Left cardiac atrium (tissue), 4 donors: ENCODE results near the gene BEST1. TPM values are rescaled to one million over a fixed set of nuclear protein-coding genes. Genes with fewer than 3 reads are reported as not detected.
A peak's percentile ranks its signal among the peaks of the same experiment; 100 is the strongest.
"Not testable (repeated sequence)": the region's sequence is repeated elsewhere in the genome, so short reads cannot be mapped to it uniquely, and the experiment has no call there.

ENCODE experiments used
- ATAC-seq, 2 donors: fragments of 200-7000 bp; cut with Tn5 transposase; one replicate each; pipeline ENCODE4 v1.9.1; 2020; ENCODE audit warnings: mild to moderate bottlenecking in 2 of 2, moderate library complexity in 2 of 2
- DNase-seq: peaks from one replicate; pipeline ENCODE4 v3.0.0-alpha.2; 2020
- intact Hi-C, 2 donors: fragments of 100-400 bp; cut with DNase I; formaldehyde crosslinking; loops; one replicate each; pipeline versions ENCODE4 v1.14.1 to v1.15.1; 2022 to 2023
- total RNA-seq, 2 donors: library from RNA; stranded (reverse); fragmentation: NEBNext Ultra II Directional; extraction: Animal tissue kit (Norgen Biotek cat#: 25700); gene quantifications; one replicate each; pipeline ENCODE4 v1.2.1, GENCODE V29; 2021
- donor health status: DM: no; HTN: yes; CAD: no.
- donor health status: DM: no; HTN: yes; CAD: no; lungs with severe emphysema.
- donor health status: DM: yes; HTN: yes; CAD: no.
- donor health status: Dilated cardiomyopathy.

Gene BEST1
- total RNA-seq, 2 donors from 2014 or later: 3.4 to 3.9 TPM

DNA sequence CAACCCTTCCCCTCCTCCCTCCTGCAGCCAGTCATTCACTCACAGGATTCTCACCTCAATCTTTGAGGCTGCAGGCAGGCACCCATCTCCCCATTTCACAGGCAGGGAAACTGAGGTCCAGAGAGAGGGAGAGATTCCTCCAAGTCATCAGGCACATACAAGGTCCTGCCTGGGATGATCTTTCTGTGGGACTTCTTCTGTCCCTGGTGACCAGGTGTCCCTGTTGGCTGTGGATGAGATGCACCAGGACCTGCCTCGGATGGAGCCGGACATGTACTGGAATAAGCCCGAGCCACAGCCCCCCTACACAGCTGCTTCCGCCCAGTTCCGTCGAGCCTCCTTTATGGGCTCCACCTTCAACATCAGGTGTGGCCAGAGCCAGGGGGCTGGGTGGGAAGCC lies 9.5 kb downstream of the BEST1 start:
- ATAC-seq (no peak), DNase-seq (no peak)
- intact Hi-C loops: no loop called here

DNA sequence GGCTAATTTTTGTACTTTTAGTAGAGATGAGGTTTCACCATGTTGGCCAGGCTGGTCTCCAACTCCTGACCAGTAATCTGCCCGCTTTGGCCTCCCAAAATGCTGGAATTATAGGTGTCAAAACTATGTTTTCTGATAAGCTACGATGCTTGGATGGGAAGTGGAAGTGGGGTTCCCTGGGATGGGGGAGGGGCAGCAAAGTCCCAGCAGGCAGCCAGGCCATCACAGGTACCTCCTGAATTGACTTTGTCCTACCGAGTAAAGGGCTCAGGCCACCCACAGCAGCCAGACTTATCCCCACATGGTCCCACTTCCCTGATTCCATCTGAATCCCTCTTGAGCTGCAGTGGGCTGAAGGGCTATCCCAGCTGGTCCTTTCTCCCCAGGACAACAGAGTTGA lies 10.4 kb downstream of the BEST1 start:
- no peak for DNase-seq
- ATAC-seq: no peak
- intact Hi-C loops: no loop called here

DNA sequence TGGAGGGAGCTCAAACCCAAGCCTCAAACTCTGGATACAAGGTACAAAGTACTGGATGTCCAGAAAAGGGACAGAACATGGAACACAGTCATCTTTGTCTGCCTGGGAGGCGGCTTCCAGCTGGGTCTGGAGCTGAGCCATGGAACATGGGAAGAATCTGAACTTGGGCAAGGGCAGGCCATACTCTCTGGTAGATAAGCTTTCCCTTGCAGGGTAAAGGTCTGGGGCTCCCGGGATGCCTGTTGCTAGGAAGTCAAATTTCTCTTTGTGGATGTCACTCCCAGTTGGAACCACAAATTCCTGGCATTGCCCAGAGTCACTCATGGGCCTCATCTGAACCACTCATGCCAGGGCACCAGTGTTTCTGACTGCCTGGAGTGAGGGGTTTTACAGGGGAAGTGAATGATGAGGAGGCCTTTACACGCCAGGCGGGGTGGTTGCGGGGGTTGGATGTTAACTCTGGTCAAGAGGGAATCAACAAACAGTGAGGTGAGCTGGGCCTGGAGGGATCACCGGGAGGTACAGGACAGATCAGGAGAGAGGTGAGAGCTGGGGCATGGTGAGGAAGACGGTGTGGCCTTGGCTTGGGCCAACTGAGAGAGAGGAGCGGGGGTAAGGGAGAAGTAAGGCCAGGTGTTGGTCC lies 11.5 kb downstream of the BEST1 start:
- intact Hi-C loops: no loop called here
- peak; percentile 76 for DNase-seq
- peak; percentile 55 to 67 for ATAC-seq

DNA sequence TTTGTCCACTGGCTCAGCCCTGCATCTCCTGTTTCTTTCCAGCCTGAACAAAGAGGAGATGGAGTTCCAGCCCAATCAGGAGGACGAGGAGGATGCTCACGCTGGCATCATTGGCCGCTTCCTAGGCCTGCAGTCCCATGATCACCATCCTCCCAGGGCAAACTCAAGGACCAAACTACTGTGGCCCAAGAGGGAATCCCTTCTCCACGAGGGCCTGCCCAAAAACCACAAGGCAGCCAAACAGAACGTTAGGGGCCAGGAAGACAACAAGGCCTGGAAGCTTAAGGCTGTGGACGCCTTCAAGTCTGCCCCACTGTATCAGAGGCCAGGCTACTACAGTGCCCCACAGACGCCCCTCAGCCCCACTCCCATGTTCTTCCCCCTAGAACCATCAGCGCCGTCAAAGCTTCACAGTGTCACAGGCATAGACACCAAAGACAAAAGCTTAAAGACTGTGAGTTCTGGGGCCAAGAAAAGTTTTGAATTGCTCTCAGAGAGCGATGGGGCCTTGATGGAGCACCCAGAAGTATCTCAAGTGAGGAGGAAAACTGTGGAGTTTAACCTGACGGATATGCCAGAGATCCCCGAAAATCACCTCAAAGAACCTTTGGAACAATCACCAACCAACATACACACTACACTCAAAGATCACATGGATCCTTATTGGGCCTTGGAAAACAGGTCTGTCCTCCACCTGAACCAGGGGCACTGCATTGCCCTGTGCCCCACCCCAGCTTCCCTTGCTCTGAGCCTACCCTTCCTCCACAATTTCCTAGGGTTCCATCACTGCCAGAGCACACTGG lies 12.3 kb downstream of the BEST1 start:
- DNase-seq (no peak), ATAC-seq (peak in 1 of 2 donors; percentile 1)
- intact Hi-C loops: no loop called here

- intact Hi-C loops: no loop called here
- ATAC-seq: no peak
Observed at GRCh38 chr11:61963016-61963281, 12.8 kb downstream of the BEST1 start.

GRCh38 chr11:61963282-61964057 lies 13.3 kb downstream of the BEST1 start:
- peak; percentile 1 to 2 for ATAC-seq
- intact Hi-C loops: no loop called here
- DNase-seq: no peak

More at GRCh38 chr11:61963016-61963281, 12.8 kb downstream of the BEST1 start:
- DNase-seq: no peak

DNA sequence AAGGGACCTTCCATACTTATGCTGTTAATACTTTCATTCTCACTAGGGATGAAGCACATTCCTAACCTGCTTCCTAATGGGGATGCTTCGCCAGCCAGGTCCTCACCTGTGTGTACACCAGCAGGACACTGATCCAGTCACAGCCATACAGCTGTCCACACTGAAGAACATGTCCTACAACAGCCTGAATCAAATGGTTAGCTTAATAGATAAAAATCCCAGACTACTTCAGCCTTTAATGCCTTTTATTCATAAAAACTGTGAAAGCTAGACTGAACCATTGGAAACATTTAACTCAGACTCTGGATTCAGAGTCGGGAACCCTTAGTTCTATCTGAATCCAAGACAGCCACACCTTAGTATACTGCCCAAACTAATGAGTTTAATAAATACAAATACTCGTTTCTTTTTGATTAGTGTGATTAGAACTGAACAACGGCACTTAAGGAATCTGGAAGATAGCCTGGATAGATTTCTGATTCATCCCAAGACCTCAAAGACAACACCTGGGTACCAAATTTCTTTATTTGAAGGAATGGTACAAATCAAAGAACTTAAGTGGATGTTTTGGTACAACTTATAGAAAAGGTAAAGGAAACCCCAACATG lies 14.0 kb downstream of the BEST1 start:
- no peak for DNase-seq
- no peak for ATAC-seq
- intact Hi-C loops: no loop called here

DNA sequence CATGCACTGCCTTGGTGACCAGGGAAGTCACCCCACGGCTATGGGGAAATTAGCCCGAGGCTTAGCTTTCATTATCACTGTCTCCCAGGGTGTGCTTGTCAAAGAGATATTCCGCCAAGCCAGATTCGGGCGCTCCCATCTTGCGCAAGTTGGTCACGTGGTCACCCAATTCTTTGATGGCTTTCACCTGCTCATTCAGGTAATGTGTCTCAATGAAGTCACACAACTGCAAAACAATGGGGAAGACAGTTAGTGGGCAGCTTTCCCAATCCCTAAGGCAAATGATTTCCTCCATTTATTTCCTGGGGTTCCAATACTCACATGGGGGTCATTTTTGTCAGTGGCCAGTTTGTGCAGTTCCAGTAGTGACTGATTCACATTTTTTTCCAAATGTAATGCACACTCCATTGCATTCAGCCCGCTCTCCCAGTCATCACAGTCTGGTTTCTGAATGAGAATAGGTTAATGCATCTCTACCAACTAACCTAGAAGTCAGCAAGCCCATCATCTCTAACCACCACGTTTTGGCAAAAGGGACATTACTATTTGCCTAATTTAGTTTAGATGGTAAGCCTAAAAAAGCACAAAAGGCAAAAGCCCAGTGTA lies 14.6 kb downstream of the BEST1 start:
- intact Hi-C loops: not testable (repeated sequence)

DNA sequence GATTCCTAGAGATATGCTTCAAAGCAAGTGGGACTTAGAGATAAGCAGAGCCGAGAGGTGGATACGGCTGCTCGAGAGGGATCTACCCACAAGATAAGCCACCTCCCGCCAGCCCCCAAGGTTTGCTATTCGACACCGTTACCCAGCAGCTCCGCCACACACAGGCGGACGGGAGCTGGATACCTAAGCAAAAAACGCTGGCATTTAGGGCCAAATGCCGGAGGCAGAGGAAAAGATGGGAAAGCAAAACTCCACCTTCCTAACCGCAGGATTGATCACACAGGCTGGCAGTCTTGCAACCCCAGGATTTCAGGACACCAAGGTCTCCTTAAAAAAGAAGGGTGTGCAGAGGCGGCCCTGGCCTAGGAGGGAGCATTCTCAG lies 16.6 kb downstream of the BEST1 start:
- intact Hi-C loops: no loop called here
- DNase-seq (no peak), ATAC-seq (no peak)

More for the DNA sequence above, 14.6 kb downstream of the BEST1 start:
- ATAC-seq, DNase-seq: not testable (repeated sequence)

DNA sequence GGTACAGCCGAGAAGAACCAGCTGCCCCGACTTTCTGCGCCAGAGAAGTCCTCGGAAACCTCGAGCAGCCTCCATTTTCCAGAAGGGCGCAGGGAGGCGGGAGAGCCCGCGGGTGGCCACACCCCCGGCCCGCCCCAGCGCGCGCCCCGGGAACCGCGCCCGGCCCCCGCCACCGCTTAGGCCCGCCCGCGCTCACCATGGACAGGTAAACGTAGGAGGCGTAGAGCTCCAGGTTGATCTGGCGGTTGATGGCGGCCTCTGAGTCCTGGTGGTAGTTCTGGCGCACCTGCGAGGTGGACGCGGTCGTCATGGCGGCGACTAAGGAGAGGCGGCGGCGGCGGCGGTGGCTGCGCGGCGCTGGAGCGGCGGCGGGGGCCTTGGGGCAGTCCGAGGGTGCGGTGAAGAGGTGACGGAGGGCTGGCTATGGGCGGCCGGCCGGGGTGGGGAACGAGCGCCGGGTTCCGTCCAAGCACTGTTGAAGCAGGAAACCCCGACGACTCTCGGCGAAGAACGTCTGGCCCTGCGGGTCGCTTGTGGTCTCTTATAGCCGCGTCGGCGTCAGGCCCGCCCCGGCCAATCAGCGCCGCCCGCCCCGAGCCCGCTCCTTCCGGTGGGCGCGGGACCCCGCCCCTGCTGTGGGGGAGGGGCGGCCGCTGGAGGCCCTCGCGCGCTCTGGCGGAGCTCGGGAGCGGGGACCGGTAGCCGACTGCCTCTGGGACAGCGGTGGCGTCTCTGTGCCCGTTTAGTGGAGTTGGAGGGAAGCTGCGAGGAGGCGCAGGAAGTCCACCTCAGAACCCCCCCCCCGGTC lies 17.2 kb downstream of the BEST1 start, which contains the start of gene FTH1:
FTH1 (minus strand) TSS at position 519 of the 808 bp plus-strand sequence; CDS start at position 310, 209 bp downstream.
- intact Hi-C loops: no loop called here
- ATAC-seq: peak; percentile 83 to 88
- DNase-seq: peak; percentile 94

DNA sequence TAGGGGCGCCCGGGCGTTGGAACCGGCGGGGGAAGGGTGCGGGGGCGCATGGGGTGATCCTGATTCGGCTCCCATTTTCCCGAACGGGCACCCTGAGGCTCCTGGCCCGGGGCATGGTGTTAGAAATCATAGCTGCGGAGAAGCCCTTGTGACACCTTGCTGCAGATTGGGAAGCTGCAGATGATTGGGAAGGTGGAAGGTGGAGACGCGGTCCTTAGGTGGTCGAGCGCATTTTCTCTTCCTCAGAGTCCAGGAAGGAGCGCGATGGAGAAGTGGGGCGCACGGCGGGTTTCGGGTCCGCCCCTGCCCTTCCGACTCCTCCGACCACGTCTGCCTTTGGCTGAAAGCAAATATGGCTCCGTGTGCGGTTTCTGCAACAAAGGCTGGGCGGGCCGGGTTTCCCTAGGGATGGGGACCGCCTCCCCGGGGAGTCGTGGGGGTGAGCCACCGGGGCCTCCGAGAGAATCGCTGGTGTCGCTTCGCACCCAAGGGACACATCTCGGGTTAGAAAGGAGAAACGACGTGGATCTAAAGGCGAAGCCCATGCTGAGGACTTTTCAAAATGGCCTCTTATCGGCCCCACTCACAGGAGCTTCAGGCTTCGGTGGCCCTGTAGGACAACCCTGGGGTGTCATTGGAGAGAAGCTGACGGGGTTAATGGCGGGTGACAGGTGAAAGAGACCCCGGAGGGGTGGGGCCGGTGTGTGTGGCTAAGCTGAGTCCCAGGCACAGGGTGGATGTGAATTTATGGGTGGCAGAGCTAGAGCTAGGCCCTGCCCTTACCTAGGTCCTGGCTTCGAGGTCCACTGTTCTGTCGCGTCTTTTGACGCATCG lies 18.0 kb downstream of the BEST1 start:
- DNase-seq: peak; percentile 61
- ATAC-seq: peak in 1 of 2 donors; percentile 0
- intact Hi-C loops: no loop called here

DNA sequence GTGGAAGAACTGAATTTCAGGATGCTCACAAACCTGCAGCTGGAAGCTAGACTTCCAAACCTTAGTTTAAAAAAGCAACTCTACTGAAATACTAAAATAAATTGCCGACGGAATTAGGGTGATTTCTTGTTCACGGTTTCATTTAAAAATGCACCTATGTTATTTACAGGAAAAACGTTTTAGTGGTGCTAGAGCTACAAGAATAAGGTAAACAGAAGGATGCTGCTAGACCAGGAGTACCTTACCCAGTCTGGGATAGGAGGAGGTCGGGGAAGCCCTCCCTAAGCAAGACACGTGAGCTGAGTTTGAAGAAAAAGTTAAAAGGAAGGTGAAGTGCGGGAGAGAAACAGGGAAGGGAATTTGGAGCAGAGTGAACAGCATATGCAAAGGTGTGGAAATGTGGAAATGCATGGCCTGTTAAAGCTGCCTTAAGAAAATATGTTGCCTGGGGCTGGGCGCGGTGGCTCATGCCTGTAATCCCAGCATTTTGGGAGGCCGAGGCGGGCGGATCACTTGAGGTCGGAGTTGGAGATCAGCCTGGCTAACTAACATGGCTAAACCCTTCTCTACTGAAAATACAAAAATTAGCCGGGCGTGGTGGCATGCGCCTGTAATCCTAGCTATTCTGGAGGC lies 18.7 kb downstream of the BEST1 start:
- intact Hi-C loops: no loop called here
- DNase-seq (no peak), ATAC-seq (no peak)

DNA sequence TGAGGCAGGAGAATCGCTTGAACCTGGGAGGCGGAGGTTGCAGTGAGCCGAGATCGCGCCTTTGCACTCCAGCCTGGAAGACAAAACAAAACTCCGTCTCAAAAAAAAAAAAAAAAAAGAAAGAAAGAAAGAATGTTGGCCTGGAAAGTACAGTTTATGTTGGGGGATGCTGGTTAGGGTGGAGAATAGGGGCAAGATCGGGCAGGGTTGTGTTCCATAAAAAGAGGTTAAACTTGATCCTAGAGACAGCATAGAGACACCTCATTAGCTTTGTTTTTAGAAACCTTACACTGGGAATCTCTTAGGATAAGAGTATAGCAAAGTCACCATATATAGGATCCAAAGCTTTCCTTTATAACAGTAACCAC lies 19.2 kb downstream of the BEST1 start:
- DNase-seq (no peak), ATAC-seq (no peak)
- intact Hi-C loops: no loop called here

DNA sequence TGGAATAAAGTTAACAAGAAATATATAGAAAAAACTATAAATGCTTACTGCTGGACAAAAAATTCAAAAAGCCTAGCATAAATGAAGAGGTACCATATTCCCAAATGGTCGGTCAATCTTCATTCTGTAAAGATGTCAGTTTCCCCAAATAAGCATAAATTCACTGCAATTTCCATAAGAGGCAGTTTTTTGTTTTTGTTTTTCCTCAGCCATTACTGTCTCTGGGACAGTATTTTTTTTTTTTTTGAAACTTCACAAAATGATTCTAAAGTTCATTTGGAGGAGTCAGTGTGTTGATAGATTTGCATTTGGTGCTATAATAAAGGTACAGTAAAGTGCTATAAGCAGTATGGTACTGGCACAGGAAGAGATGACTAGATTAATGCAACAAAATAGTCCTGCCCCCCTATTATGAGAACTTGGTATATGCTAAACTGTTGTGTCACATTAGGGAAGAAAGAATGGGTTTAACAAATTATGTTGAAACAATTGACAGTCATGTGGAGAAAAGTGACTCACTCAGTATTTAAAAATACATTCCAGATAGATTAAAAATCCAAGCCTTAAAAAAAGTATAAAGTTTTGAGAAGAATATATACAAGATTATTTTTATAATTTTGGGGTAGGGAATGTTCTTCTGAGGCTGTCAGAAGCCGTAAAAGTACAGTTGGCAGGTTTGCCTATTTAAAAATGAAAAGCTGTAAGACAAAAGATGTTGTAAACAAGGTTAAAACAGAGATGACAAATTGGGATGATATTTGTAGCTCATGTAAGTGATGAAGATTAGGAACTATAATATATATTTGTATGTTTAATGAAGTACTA lies 19.9 kb downstream of the BEST1 start:
- DNase-seq (no peak), ATAC-seq (no peak)
- intact Hi-C loops: no loop called here

DNA sequence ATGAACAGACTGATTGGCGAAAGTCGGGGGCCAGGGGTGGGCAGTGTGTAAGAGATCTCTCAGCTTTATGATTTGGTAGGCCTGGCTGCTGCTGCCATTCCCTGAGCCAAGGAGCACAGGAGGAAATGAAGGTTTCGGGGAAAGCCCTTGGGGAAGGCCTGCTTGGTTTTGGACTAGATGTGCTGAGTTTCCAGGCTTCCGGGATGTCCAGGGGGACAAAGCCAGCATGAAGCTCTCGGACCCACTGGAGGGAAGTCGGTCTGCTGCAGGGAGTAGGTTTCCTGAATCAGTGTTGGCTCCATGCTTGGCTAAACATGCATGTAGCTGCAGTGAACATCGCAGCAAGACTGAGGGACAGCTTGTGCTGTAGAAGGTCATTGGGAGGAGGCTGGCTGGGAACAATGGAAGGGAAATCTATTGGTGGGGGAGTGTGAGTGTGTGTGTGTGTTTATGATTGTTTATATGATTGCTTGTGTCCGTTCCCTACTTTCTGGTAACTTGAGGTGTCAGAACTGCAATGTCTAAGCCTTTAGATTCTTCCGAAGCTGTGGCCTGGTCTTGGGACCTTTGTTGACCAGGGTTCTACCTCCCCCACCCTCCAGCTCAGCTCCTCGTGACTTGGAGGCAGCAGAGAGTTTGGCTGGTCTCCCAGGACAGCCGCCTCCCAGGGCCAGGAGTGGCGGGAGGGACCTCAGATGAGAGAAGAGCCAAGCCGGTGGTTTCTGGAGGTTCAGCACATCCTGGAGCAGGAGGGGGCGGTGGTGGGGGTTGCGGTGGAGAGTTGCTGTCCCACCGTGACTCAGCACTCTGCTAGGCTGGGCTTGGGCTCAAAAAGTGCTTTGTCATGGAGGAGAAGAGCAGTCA lies 21.3 kb downstream of the BEST1 start:
- ATAC-seq (peak; percentile 63 to 68), DNase-seq (peak; percentile 97)
- intact Hi-C loops: loop anchor here in 1 of 2 donors (2.0 kb wide), 1 partner anchor 53 kb away; no protein-coding TSS in a partner anchor
